ENCODE measurements around the gene POLR1C. TPM values are rescaled to one million over a fixed set of nuclear protein-coding genes. Genes with fewer than 3 reads are reported as not detected.

Gene POLR1C
- total and polyA plus RNA-seq, 10 of the 15 experiments (the other 5 are each of a cell fraction or from before 2014, with no cell fraction given) = 40.0 to 180 (median 66.2) TPM

- TF ChIP-seq BCL3 (IDR thresholded peaks at IDR 0.05; ENCODE audit: borderline replicate concordance, insufficient read depth, low read depth, low read length, poor library complexity, severe bottlenecking) = no peak
- no peak for TF ChIP-seq LARP7 (IDR thresholded peaks at IDR 0.05)
- no peak for TF ChIP-seq ELK1 (IDR thresholded peaks at IDR 0.05; ENCODE audit: low read depth, low read length)
- TF ChIP-seq JUNB (IDR thresholded peaks at IDR 0.05) = no peak
- TF ChIP-seq CREB1 (IDR thresholded peaks at IDR 0.05; ENCODE audit: low read depth) = no peak
- TF ChIP-seq SMC3 (IDR thresholded peaks at IDR 0.05; ENCODE audit: borderline replicate concordance, low read length) = no peak
- no peak for TF ChIP-seq NFYB (IDR thresholded peaks at IDR 0.05; ENCODE audit: insufficient read depth, low read depth, low read length)
- no peak for TF ChIP-seq ZNF384 (IDR thresholded peaks at IDR 0.05; ENCODE audit: borderline replicate concordance, low read depth, low read length)
- no peak for TF ChIP-seq YBX1 (IDR thresholded peaks at IDR 0.05)
- no peak for TF ChIP-seq SPI1 (IDR thresholded peaks at IDR 0.05; ENCODE audit: borderline replicate concordance, insufficient read depth, low read depth, low read length)
- no peak for TF ChIP-seq KDM1A (IDR thresholded peaks at IDR 0.05; ENCODE audit: borderline replicate concordance)
These were observed 45.5 kb upstream of the POLR1C start (continued) for GRCh38 chr6:43471399-43471798.

GRCh38 chr6:43472515-43472914, 44.4 kb upstream of the POLR1C start:
- Histone ChIP-seq H3K4me2 (ENCODE audit: control insufficient read depth, insufficient read depth) (no peak overlapping the region), H3K79me2 (ENCODE audit: control insufficient read depth, insufficient read depth, low read length) (no peaks in the 10 kb centered on the region), H3K4me3 (no peak overlapping the region), H3K27me3 (replicated peaks in 1 of 2; ENCODE audit: control insufficient read depth in 2 of 2, insufficient read depth in 2 of 2, low read length in 1 of 2) (peaks cover 0 to 2% of the 10 kb centered on the region in 2 experiments; a peak in 1 of 4 replicates), H2AFZ (ENCODE audit: control insufficient read depth, low read depth, low read length) (no peak overlapping the region), H3K9ac (ENCODE audit: control insufficient read depth, insufficient read depth, low read length) (no peak overlapping the region), H3K4me1 (ENCODE audit: control insufficient read depth, insufficient read depth, low read length) (no peaks in the 10 kb centered on the region), H3K27ac (ENCODE audit: control insufficient read depth, insufficient read depth) (no peak overlapping the region), H4K20me1 (ENCODE audit: control insufficient read depth, insufficient read depth) (no peaks in the 10 kb centered on the region), H3K36me3 (ENCODE audit: control insufficient read depth in 2 of 2, insufficient read depth in 2 of 2, low read length in 1 of 2) (no peaks in the 10 kb centered on the region), H3K9me3 (replicated peaks; ENCODE audit: control insufficient read depth, insufficient read depth, low read length) (no peaks in the 10 kb centered on the region)
- intact Hi-C loops (cut with micrococcal nuclease; ENCODE audit: unreplicated experiment) (no loop called here), in situ Hi-C loops (cut with MboI) (no loop called here)
- FAIRE-seq (no peak), ATAC-seq (no peak), DNase-seq (ENCODE audit: low read depth, low spot score) (no peak)
- RAD21 ChIA-PET (ENCODE audit: unreplicated experiment) = no interaction called here
- WGBS (ENCODE audit: insufficient coverage, insufficient replicate concordance, low lambda C conversion rate, missing lambda C conversion rate) = 74% methylated on average over 4 of the region's 4 CpGs
- no TSS peak for BruUV-seq (replicated peaks)
- CTCF ChIA-PET = interaction anchor here (0.6 to 0.9 kb wide), 2 partner anchors 12 to 16 kb away, joined by 3 to 4 read pairs; no protein-coding TSS in a partner anchor
- POLR2A ChIA-PET = interaction anchor here (0.6 kb wide), 1 partner anchor 382 kb away, joined by 4 read pairs; no protein-coding TSS in a partner anchor
- SMC1A ChIA-PET (ENCODE audit: uncharacterized antibody, unreplicated experiment) = no interaction called here
- TF ChIP-seq MTA2 (IDR thresholded peaks at IDR 0.05; ENCODE audit: low read depth) (no peak), RB1 (IDR thresholded peaks at IDR 0.05; ENCODE audit: borderline replicate concordance) (no peak), PAX5 (IDR thresholded peaks at IDR 0.05; ENCODE audit: borderline replicate concordance, low read depth, low read length) (no peak), YBX1 (IDR thresholded peaks at IDR 0.05) (no peak), NBN (IDR thresholded peaks at IDR 0.05) (no peak), CHD2 (IDR thresholded peaks at IDR 0.05; ENCODE audit: borderline replicate concordance, low read depth, low read length) (no peak)
- TF ChIP-seq, protein P1, sequence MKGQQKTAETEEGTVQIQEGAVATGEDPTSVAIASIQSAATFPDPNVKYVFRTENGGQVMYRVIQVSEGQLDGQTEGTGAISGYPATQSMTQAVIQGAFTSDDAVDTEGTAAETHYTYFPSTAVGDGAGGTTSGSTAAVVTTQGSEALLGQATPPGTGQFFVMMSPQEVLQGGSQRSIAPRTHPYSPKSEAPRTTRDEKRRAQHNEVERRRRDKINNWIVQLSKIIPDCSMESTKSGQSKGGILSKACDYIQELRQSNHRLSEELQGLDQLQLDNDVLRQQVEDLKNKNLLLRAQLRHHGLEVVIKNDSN (IDR thresholded peaks at IDR 0.05; ENCODE audit: borderline replicate concordance, extremely low read length, insufficient read depth, low read depth, low read length) = no peak

Measured in GM12878 (cell line).